Adrenal gland (tissue), 12 donors: Measurements from ENCODE around the gene MYOM3. TPM values are rescaled to one million over a fixed set of nuclear protein-coding genes. Genes with fewer than 3 reads are reported as not detected.

ENCODE experiments used
- DNase-seq, 7 donors: peaks; one replicate each; pipeline ENCODE4 v3.0.0-alpha.2; 2019 to 2020
- H3K27ac ChIP-seq, 5 donors: fragments of 200-600 bp; sonication (generic) in 4 of 5; 1 replicate in 3 of 5; 2 replicates in 2 of 5; pipeline versions ENCODE4 v1.5.1 to v1.8.0; 2016 to 2020; ENCODE audit warnings: mild to moderate bottlenecking in 1 of 5
- H3K27me3 ChIP-seq: fragments of 200-600 bp; 2 replicates; pipeline ENCODE4 v1.8.0; 2021
- H3K36me3 ChIP-seq, 2 donors: fragments of 200-600 bp; replicated peaks in 1 of 2; 1 replicate in 1 of 2; 2 replicates in 1 of 2; pipeline versions ENCODE4 v1.5.1 to v1.8.0; 2018 to 2022
- H3K4me1 ChIP-seq, 2 donors: fragments of 200-600 bp; replicated peaks in 1 of 2; 1 replicate in 1 of 2; 2 replicates in 1 of 2; pipeline versions ENCODE4 v1.5.1 to v1.8.0; 2018 to 2021
- H3K4me3 ChIP-seq, 4 donors: fragments of 200-600 bp; sonication (generic) in 3 of 4; one replicate each; pipeline ENCODE4 v1.5.1; 2016 to 2018
- H3K9me3 ChIP-seq, 3 donors: fragments of 200-600 bp; sonication (generic) in 1 of 3; replicated peaks in 1 of 3; 1 replicate in 2 of 3; 2 replicates in 1 of 3; pipeline versions ENCODE4 v1.5.1 to v1.8.0; 2016 to 2021
- POLR2A ChIP-seq, 2 donors: fragments of 450-650 bp; IDR thresholded peaks; one replicate each; pipeline ENCODE4 v1.6.1; 2017; ENCODE audit warnings: antibody characterized with exemption in 2 of 2, mild to moderate bottlenecking in 2 of 2, moderate library complexity in 1 of 2
- WGBS, 4 donors: extraction: QIAGEN DNeasy Blood & Tissue Kit in 2 of 4; methylation state at CpG; one replicate each; pipeline versions ENCODE4 v1.1.5 to v1.1.7; 2013 to 2017; 5-methylcytosine and 5-hydroxymethylcytosine counted together
- intact Hi-C, 2 donors: fragments of 100-400 bp; cut with DNase I; formaldehyde crosslinking; loops; one replicate each; pipeline versions ENCODE4 v1.14.1 to v1.15.0; 2022 to 2023
- polyA plus RNA-seq, 3 donors: library from polyadenylated mRNA; stranded (reverse); fragments of 200-250 nt in 2 of 3; fragments of 350-450 nt in 1 of 3; fragmentation: Illumina TruSeq in 1 of 3; extraction: RNeasy Lipid Tissue Mini Kit (QIAGEN cat#74804) in 1 of 3; gene quantifications; one replicate each; pipeline ENCODE4 v1.2.3, GENCODE V29; 2013 to 2014
- total RNA-seq, 9 donors: library from RNA; depleted of rRNA in 4 of 9; stranded (reverse); fragments of >200 nt in 4 of 9; fragments of 120-200 nt in 1 of 9; fragmentation: NEBNext Ultra II Directional in 1 of 9; extraction: Animal tissue kit (Norgen Biotek cat#: 25700) in 1 of 9; gene quantifications; one replicate each; pipeline versions ENCODE4 v1.1.0 to v1.2.4, GENCODE V29; 2013 to 2023
- TF ChIP-seq, protein P1 (sequence below), 6 experiments: fragments of 450-650 bp in 4 of 6; fragments of 200-600 bp in 2 of 6; sonication (generic) in 1 of 6; IDR thresholded peaks; 1 replicate in 5 of 6; 2 replicates in 1 of 6; pipeline versions ENCODE4 v1.5.1 to v1.8.0; 2016 to 2021; ENCODE audit warnings: antibody characterized with exemption in 6 of 6, mild to moderate bottlenecking in 2 of 6, moderate library complexity in 1 of 6
- donor health status: healthy with polysubstance abuse.
- donor health status: Bipolar disorder and iron deficiency.
- donor health status: DM: yes; HTN: yes; CAD: no.
- donor health status: DM: no; HTN: no; CAD: no.
- donor health status: DM: no; HTN: no; CAD: no.
- donor health status: DM: yes; HTN: yes; CAD: no.

Gene MYOM3
- total and polyA plus RNA-seq, 12 donors = 0.09 to 7.0 (median 0.18) TPM

DNA sequence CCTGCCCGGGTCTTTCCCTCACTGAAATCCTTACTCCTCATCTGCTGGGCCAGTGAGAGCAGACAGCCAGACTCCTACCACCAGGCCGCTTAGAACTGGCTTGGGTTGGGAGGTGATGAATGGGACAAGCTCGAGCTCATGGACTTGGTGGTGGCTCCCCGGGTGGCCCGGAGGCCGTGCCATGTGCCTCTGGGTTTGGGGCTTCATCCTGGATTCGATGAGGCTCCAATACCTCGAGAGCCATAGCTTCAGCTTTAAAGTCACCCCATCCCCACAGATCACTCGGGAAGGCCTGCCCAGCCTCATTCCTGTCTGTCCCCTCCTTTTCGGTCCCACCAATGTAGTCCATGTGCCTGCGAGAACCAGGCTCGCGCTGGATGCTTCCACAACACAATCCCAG is 51.5 kb downstream of the MYOM3 start:
- H3K4me1 ChIP-seq = no peaks in the 10 kb centered on the region
- intact Hi-C loops = no loop called here
- no peaks in the 10 kb centered on the region for H3K36me3 ChIP-seq
- TF ChIP-seq, protein P1, sequence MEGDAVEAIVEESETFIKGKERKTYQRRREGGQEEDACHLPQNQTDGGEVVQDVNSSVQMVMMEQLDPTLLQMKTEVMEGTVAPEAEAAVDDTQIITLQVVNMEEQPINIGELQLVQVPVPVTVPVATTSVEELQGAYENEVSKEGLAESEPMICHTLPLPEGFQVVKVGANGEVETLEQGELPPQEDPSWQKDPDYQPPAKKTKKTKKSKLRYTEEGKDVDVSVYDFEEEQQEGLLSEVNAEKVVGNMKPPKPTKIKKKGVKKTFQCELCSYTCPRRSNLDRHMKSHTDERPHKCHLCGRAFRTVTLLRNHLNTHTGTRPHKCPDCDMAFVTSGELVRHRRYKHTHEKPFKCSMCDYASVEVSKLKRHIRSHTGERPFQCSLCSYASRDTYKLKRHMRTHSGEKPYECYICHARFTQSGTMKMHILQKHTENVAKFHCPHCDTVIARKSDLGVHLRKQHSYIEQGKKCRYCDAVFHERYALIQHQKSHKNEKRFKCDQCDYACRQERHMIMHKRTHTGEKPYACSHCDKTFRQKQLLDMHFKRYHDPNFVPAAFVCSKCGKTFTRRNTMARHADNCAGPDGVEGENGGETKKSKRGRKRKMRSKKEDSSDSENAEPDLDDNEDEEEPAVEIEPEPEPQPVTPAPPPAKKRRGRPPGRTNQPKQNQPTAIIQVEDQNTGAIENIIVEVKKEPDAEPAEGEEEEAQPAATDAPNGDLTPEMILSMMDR (IDR thresholded peaks at IDR 0.05) = no peak
- TF ChIP-seq POLR2A (IDR thresholded peaks at IDR 0.05) = no peak
- no peak for DNase-seq
- H3K9me3 ChIP-seq = no peaks in the 10 kb centered on the region
- H3K27ac ChIP-seq = no peak overlapping the region
- no peaks in the 10 kb centered on the region for H3K27me3 ChIP-seq
- no peak overlapping the region for H3K4me3 ChIP-seq
- WGBS, 4 donors = 77 to 93% (median 89%) methylated on average over 4 to 13 of the region's 13 CpGs

DNA sequence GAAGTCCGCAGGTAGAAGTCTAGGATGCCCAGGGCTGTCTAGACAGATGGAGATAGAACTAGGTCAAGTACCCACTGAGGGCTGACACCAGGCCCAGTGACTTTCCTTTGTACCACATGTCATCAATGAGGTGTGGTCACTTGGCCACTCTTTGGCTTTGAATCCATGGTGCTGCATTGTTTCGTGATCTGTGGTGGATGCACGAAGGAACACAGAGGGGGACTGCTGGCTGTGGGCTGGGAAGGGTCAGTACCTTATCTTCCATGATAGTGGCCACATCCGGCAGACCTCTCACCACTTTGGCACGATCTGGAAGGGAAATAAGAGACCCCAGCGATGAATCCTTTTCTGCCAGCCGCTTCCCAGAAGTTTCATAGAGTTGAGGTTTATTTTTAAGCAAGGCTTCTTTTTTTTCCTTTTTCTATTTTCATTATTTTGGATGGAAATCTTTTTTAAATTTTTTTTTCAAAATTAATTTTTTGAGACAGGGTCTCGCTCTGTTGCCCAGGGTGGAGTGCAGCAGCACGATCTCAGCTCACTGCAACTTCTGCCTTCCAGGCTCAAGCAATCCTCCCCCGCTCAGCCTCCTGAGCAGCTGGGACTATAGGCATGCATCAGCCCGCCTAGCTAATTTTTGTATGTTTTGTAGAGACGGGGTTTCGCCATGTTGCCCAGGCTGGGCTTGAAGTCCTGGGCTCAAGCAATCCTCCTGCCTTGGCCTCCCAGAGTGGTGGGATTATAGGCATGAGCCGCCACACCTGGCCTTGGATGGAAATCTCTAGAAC is 53.1 kb downstream of the MYOM3 start:
- WGBS, 4 donors = 85 to 91% (median 89%) methylated on average over 12 to 14 of the region's 14 CpGs
- Histone ChIP-seq H3K36me3 (no peaks in the 10 kb centered on the region), H3K27me3 (no peaks in the 10 kb centered on the region), H3K4me1 (no peaks in the 10 kb centered on the region), H3K4me3 (no peak overlapping the region), H3K9me3 (no peaks in the 10 kb centered on the region), H3K27ac (no peak overlapping the region)
- no peak for TF ChIP-seq POLR2A (IDR thresholded peaks at IDR 0.05)
- TF ChIP-seq, protein P1 (IDR thresholded peaks at IDR 0.05) = no peak
- intact Hi-C loops = no loop called here
- DNase-seq = no peak

DNA sequence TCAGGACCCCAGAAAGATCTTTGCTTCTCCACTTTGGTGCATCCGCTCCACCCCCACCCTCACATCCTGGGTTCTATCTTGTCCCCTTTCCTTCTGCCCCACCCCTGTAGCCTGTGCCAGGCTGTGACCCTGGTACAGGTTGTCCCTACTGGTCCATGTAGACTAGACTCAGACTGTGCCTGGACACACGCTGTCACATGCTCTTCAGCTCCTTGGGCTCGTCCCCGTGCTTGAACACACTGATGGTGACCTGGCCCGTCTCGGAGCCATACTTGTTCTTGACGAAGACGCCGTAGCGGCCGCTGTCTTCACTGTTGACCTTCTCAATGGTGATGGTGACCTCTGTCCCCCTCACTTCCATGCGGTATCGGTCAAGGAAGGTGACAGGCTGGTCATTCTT is 54.8 kb downstream of the MYOM3 start:
- Histone ChIP-seq H3K9me3 (no peaks in the 10 kb centered on the region), H3K4me1 (no peaks in the 10 kb centered on the region), H3K27ac (no peak overlapping the region), H3K4me3 (no peak overlapping the region), H3K27me3 (no peaks in the 10 kb centered on the region), H3K36me3 (no peaks in the 10 kb centered on the region)
- intact Hi-C loops = no loop called here
- DNase-seq = no peak
- TF ChIP-seq POLR2A (IDR thresholded peaks at IDR 0.05) = no peak
- WGBS, 4 donors = 91 to 95% (median 93%) methylated on average over 13 of the region's 13 CpGs

DNA sequence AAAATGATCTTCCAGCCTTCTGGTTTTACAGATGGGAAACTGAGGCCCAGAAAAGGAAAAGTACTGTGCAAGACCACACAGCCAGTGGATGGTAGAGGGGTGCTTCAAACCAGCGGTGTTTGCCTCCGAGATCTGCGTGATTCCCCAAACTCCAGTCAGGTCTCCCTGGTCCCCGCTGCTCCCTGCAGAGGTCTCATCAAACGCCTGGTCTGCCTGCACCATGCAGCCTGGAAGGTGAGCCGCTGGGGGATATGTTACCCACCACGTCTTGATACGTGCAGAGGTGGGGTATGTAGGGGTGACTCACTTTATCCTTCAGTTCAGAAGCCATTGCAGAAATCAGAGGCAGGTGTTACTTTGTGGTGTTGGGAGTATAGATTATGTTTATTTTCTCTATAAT is 56.3 kb downstream of the MYOM3 start:
- Histone ChIP-seq H3K9me3 (no peaks in the 10 kb centered on the region), H3K4me3 (no peak overlapping the region), H3K36me3 (no peaks in the 10 kb centered on the region), H3K4me1 (no peaks in the 10 kb centered on the region), H3K27ac (no peak overlapping the region), H3K27me3 (no peaks in the 10 kb centered on the region)
- no peak for TF ChIP-seq POLR2A (IDR thresholded peaks at IDR 0.05)
- intact Hi-C loops = no loop called here
- DNase-seq = no peak
- WGBS, 4 donors = 76 to 89% (median 81%) methylated on average over 8 of the region's 8 CpGs

DNA sequence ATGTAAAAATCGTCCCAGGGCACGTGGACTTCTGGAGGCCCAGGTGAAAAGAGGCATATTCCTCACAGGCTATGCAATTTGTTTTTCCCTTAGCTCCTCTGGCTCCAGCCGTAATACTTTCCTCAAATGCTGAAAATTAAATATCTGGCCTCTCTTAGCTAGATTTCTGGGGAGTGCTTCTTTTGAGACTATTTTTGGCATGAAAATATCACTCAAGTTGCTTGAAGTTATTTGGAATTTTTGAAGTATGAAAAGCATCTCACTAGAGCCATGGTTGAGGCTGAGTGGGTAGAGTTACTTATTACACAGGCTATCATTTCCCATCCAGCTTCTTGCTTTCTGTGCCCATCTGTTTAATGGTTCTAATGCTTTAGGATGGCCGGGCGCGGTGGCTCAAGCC is 59.7 kb downstream of the MYOM3 start:
- Histone ChIP-seq H3K27ac (no peak overlapping the region), H3K4me1 (no peaks in the 10 kb centered on the region), H3K4me3 (no peak overlapping the region), H3K36me3 (no peaks in the 10 kb centered on the region), H3K27me3 (no peaks in the 10 kb centered on the region), H3K9me3 (no peaks in the 10 kb centered on the region)
- TF ChIP-seq POLR2A (IDR thresholded peaks at IDR 0.05) = no peak
- TF ChIP-seq, protein P1 (IDR thresholded peaks at IDR 0.05) = no peak
- no peak for DNase-seq
- intact Hi-C loops = no loop called here
- WGBS, 4 donors = 69 to 77% (median 73%) methylated on average over 6 of the region's 6 CpGs
